ENCODE results near the gene MRPS31.
"Not testable (repeated sequence)": the region's sequence is repeated elsewhere in the genome, so short reads cannot be mapped to it uniquely, and the experiment has no call there.

GRCh38 chr13:40782971-40783370, 12.0 kb upstream of the MRPS31 start:
- TF ChIP-seq POLR2AphosphoS5, POLR2A (IDR thresholded peaks at IDR 0.05; ENCODE audit: low read depth, low read length): not testable (repeated sequence)
